HCT116 (cell line): ENCODE results near the gene LHX1. TPM values are rescaled to one million over a fixed set of nuclear protein-coding genes. Genes with fewer than 3 reads are reported as not detected.

ENCODE experiments used
- ATAC-seq: fragments of 200-7000 bp; cut with Tn5 transposase; 2 replicates; pipeline ENCODE4 v1.9.1; 2020; ENCODE audit warnings: mild to moderate bottlenecking, moderate library complexity
- BruUV-seq: library from RNA; stranded (reverse); fragments of 400-500 nt; replicated peaks from 2 replicates; lab custom pipeline; 2021; lab: Mats Ljungman, UMichigan
- CTCF ChIA-PET: fragments of 300-600 bp; sonication (Branson Sonifier 250); formaldehyde crosslinking; loops from one replicate; lab custom pipeline; 2021; ENCODE audit warnings: antibody characterized with exemption; lab: Charles Lee
- POLR2A ChIA-PET: fragments of 300-600, 350-600 bp; sonication (Branson Sonifier 250); formaldehyde crosslinking; loops from one replicate; lab custom pipeline; 2021; ENCODE audit warnings: antibody characterized with exemption; lab: Charles Lee
- RAD21 ChIA-PET, 2 experiments: fragments of 300-600 bp; sonication (Branson Sonifier 250); formaldehyde crosslinking; loops; one replicate each; lab custom pipeline; 2023; ENCODE audit warnings: low total read pairs in 2 of 2; ENCODE audit not compliant: uncharacterized antibody in 2 of 2, unreplicated experiment in 2 of 2, low non-redundant PET in 1 of 2; lab: Charles Lee
- DNase-seq: peaks from one replicate; pipeline ENCODE4 v3.0.0-alpha.2; 2010; ENCODE audit warnings: low read depth, low spot score
- H2AFZ ChIP-seq: fragments of 200-600 bp; shearing (Covaris generic), sonication (generic); 2 replicates; pipeline ENCODE4 v1.6.1; 2017; ENCODE audit warnings: low read depth, mixed run types, mixed read lengths, antibody characterized with exemption, low read length; ENCODE audit not compliant: poor library complexity, severe bottlenecking
- H3K27ac ChIP-seq: 2 replicates; pipeline ENCODE4 v1.5.1; 2012; ENCODE audit warnings: low read depth, low read length
- H3K27me3 ChIP-seq: fragments of 200-600 bp; sonication (generic); 2 replicates; pipeline ENCODE4 v1.6.1; 2016; ENCODE audit warnings: mixed run types, low read length, mixed read lengths; ENCODE audit not compliant: insufficient read depth
- H3K36me3 ChIP-seq, 2 experiments: fragments of 200-500 bp in 1 of 2; fragments of 200-600 bp in 1 of 2; sonication (Bioruptor generic) in 1 of 2; sonication (generic) in 1 of 2; 2 replicates each; pipeline versions ENCODE4 v1.5.1 to v1.6.1; 2014 to 2016; ENCODE audit warnings: low read length in 2 of 2, inconsistent platforms in 1 of 2, mixed read lengths in 1 of 2, mixed run types in 1 of 2; ENCODE audit not compliant: insufficient read depth in 2 of 2, control insufficient read depth in 1 of 2
- H3K4me1 ChIP-seq, 2 experiments: fragments of 200-600 bp in 1 of 2; sonication (generic) in 1 of 2; 2 replicates each; pipeline versions ENCODE4 v1.5.1 to v1.6.1; 2012 to 2017; ENCODE audit warnings: low read length in 2 of 2, inconsistent platforms in 1 of 2, mild to moderate bottlenecking in 1 of 2, mixed read lengths in 1 of 2, mixed run types in 1 of 2, moderate library complexity in 1 of 2; ENCODE audit not compliant: insufficient read depth in 2 of 2, control insufficient read depth in 1 of 2
- H3K4me2 ChIP-seq: fragments of 200-600 bp; sonication (generic); 2 replicates; pipeline ENCODE4 v1.6.1; 2017; ENCODE audit warnings: mixed run types, low read length, mixed read lengths
- H3K4me3 ChIP-seq, 2 experiments: fragments of 200-600 bp in 1 of 2; sonication (generic) in 1 of 2; replicated peaks in 1 of 2; 2 replicates each; pipeline ENCODE4 v1.5.1; 2011 to 2016; ENCODE audit warnings: low read length in 2 of 2, control low read depth in 1 of 2, low read depth in 1 of 2, mild to moderate bottlenecking in 1 of 2, mixed read lengths in 1 of 2, mixed run types in 1 of 2
- H3K79me2 ChIP-seq: fragments of 200-600 bp; sonication (generic); 2 replicates; pipeline ENCODE4 v1.6.1; 2017; ENCODE audit warnings: mild to moderate bottlenecking, mixed run types, low read length, moderate library complexity, mixed read lengths; ENCODE audit not compliant: insufficient read depth
- H3K9ac ChIP-seq: fragments of 200-600 bp; sonication (generic); 2 replicates; pipeline ENCODE4 v1.6.1; 2016; ENCODE audit warnings: low read length, mixed read lengths
- H3K9me2 ChIP-seq: fragments of 200-600 bp; sonication (generic), shearing (Covaris generic); 2 replicates; pipeline ENCODE4 v1.6.1; 2017; ENCODE audit warnings: mixed run types, mild to moderate bottlenecking, moderate library complexity; ENCODE audit not compliant: insufficient read depth
- H3K9me3 ChIP-seq, 2 experiments: fragments of 200-500 bp in 1 of 2; fragments of 200-600 bp in 1 of 2; sonication (Bioruptor generic) in 1 of 2; sonication (generic) in 1 of 2; 2 replicates each; pipeline ENCODE4 v1.6.1; 2014 to 2017; ENCODE audit warnings: low read length in 2 of 2, mixed read lengths in 2 of 2, inconsistent platforms in 1 of 2, low read depth in 1 of 2, mild to moderate bottlenecking in 1 of 2, mixed run types in 1 of 2, moderate library complexity in 1 of 2; ENCODE audit not compliant: control insufficient read depth in 1 of 2, insufficient read depth in 1 of 2
- H4K20me1 ChIP-seq: fragments of 200-600 bp; sonication (generic), shearing (Covaris generic); 2 replicates; pipeline ENCODE4 v1.6.1; 2017; ENCODE audit warnings: mixed run types, mild to moderate bottlenecking, moderate library complexity; ENCODE audit not compliant: insufficient read depth
- ATF3 ChIP-seq: IDR thresholded peaks from 2 replicates; pipeline ENCODE4 v1.6.1; 2012
- CBX3 ChIP-seq: IDR thresholded peaks from 2 replicates; pipeline ENCODE4 v1.6.1; 2012; ENCODE audit warnings: low read depth
- CEBPB ChIP-seq: IDR thresholded peaks from 2 replicates; pipeline ENCODE4 v1.6.1; 2012; ENCODE audit warnings: low read depth
- EGR1 ChIP-seq: IDR thresholded peaks from 2 replicates; pipeline ENCODE4 v1.6.1; 2012; ENCODE audit warnings: low read depth
- ELF1 ChIP-seq: IDR thresholded peaks from 2 replicates; pipeline ENCODE4 v1.6.1; 2012; ENCODE audit warnings: low read depth, borderline replicate concordance
- EZH2 ChIP-seq: fragments of 200-600 bp; sonication (generic); IDR thresholded peaks from 2 replicates; pipeline ENCODE4 v1.6.1; 2017; ENCODE audit warnings: antibody characterized with exemption, mixed run types
- EZH2phosphoT487 ChIP-seq: fragments of 200-600 bp; IDR thresholded peaks from 2 replicates; pipeline ENCODE4 v1.6.1; 2018; ENCODE audit warnings: antibody characterized with exemption, borderline replicate concordance
- FOSL1 ChIP-seq: IDR thresholded peaks from 2 replicates; pipeline ENCODE4 v1.6.1; 2012; ENCODE audit warnings: low read depth
- POLR2A ChIP-seq: IDR thresholded peaks from 2 replicates; pipeline ENCODE4 v1.7.0; 2011; ENCODE audit warnings: borderline replicate concordance; ENCODE audit not compliant: insufficient read depth, insufficient read length; ENCODE audit errors: extremely low read depth
- RAD21 ChIP-seq: IDR thresholded peaks from 2 replicates; pipeline ENCODE4 v1.6.1; 2012; ENCODE audit warnings: low read depth, mild to moderate bottlenecking
- REST ChIP-seq: IDR thresholded peaks from 2 replicates; pipeline ENCODE4 v1.6.1; 2012; ENCODE audit warnings: low read depth
- SIN3A ChIP-seq: IDR thresholded peaks from 2 replicates; pipeline ENCODE4 v1.6.1; 2012; ENCODE audit warnings: low read depth
- SP1 ChIP-seq: IDR thresholded peaks from 2 replicates; pipeline ENCODE4 v1.6.1; 2012; ENCODE audit warnings: low read depth
- TCF7L2 ChIP-seq: IDR thresholded peaks from 2 replicates; pipeline ENCODE4 v1.7.0; 2011; ENCODE audit warnings: borderline replicate concordance, inconsistent platforms; ENCODE audit not compliant: insufficient read depth, insufficient read length; ENCODE audit errors: extremely low read depth
- YY1 ChIP-seq: IDR thresholded peaks from 2 replicates; pipeline ENCODE4 v1.6.1; 2011; ENCODE audit warnings: low read length, low read depth, moderate library complexity, mild to moderate bottlenecking; ENCODE audit not compliant: insufficient replicate concordance; ENCODE audit errors: extremely low read depth
- ZNF274 ChIP-seq: fragments of 200-500 bp; sonication (Bioruptor generic); IDR thresholded peaks from 2 replicates; pipeline ENCODE4 v1.6.1; 2014; ENCODE audit warnings: mild to moderate bottlenecking, low read depth, low read length, inconsistent platforms
- intact Hi-C: fragments of 100-400 bp; cut with micrococcal nuclease; formaldehyde crosslinking; loops from 2 replicates; pipeline ENCODE4 v1.10.0; 2022
- total RNA-seq: library from RNA; stranded (reverse); gene quantifications from one replicate; pipeline ENCODE4 v1.2.1, GENCODE V29; 2021; ENCODE audit not compliant: unreplicated experiment
- TF ChIP-seq, protein P1 (sequence below), 3 experiments: fragments of 200-600 bp in 1 of 3; sonication (generic) in 1 of 3; IDR thresholded peaks in 2 of 3; conservative IDR thresholded peaks in 1 of 3; 2 replicates each; pipeline ENCODE4 v1.5.1; 2012 to 2017; ENCODE audit warnings: low read depth in 2 of 3, low read length in 2 of 3, antibody characterized with exemption in 1 of 3, borderline replicate concordance in 1 of 3, control low read depth in 1 of 3, mild to moderate bottlenecking in 1 of 3, mixed read lengths in 1 of 3, mixed run types in 1 of 3, moderate library complexity in 1 of 3; ENCODE audit not compliant: insufficient read depth in 1 of 3
- TF ChIP-seq, protein P2 (sequence below): IDR thresholded peaks from 2 replicates; pipeline ENCODE4 v1.6.1; 2011; ENCODE audit warnings: mild to moderate bottlenecking, low read length, moderate library complexity; ENCODE audit not compliant: insufficient replicate concordance; ENCODE audit errors: extremely low read depth

Gene LHX1
- total RNA-seq, 1 experiment from 2014 or later = 0.44 TPM

DNA sequence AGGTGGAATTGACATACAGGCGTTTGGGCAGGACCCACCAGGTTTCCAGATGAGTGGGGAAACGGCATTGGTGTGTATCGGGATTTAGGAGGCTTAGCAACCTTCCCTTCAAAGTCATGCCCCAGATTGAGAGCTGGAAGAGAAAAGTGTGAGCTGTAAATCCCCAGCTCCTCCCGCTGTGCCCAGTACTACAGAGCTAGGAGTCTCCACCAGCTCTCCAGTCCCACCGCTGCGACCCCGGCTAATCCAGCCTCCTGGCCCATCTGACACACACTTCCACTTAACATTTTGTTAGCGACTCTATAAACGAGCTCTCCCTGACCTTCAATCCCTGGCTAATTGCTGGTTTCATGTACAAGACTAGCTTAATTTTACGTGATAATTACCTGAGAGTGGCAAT is 29.9 kb upstream of the LHX1 start:
- Histone ChIP-seq H3K9me2 (no peaks in the 10 kb centered on the region), H2AFZ (no peak overlapping the region), H3K4me1 (0 out of 4 replicates have a peak, but pooled peaks cover 0 to 2% of the 10 kb centered on the region in 2 experiments), H3K4me2 (no peak overlapping the region), H3K27ac (no peak overlapping the region)
- no peak for ATAC-seq
- ChIA-PET CTCF (no interaction called here), POLR2A (interaction anchor here (1.4 kb wide), 1 partner anchor 14 kb away, joined by 4 read pairs; no protein-coding TSS in a partner anchor)
- no TSS peak for BruUV-seq
- TF ChIP-seq ZNF274 (no peak), SP1 (no peak), TCF7L2 (no peak), FOSL1 (no peak), RAD21 (no peak), CBX3 (no peak), EZH2 (no peak), ATF3 (no peak), YY1 (no peak), EZH2phosphoT487 (no peak), CEBPB (no peak), EGR1 (no peak), POLR2A (no peak), SIN3A (no peak), ELF1 (no peak), REST (no peak)
- TF ChIP-seq, protein P1, sequence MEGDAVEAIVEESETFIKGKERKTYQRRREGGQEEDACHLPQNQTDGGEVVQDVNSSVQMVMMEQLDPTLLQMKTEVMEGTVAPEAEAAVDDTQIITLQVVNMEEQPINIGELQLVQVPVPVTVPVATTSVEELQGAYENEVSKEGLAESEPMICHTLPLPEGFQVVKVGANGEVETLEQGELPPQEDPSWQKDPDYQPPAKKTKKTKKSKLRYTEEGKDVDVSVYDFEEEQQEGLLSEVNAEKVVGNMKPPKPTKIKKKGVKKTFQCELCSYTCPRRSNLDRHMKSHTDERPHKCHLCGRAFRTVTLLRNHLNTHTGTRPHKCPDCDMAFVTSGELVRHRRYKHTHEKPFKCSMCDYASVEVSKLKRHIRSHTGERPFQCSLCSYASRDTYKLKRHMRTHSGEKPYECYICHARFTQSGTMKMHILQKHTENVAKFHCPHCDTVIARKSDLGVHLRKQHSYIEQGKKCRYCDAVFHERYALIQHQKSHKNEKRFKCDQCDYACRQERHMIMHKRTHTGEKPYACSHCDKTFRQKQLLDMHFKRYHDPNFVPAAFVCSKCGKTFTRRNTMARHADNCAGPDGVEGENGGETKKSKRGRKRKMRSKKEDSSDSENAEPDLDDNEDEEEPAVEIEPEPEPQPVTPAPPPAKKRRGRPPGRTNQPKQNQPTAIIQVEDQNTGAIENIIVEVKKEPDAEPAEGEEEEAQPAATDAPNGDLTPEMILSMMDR (IDR thresholded peaks at IDR 0.05 in 2 of 3, conservative IDR thresholded peaks at IDR 0.05 in 1 of 3; ENCODE audit: borderline replicate concordance in 1 of 3, insufficient read depth in 1 of 3, low read depth in 2 of 3, low read length in 2 of 3) = no peak
- TF ChIP-seq, protein P2, sequence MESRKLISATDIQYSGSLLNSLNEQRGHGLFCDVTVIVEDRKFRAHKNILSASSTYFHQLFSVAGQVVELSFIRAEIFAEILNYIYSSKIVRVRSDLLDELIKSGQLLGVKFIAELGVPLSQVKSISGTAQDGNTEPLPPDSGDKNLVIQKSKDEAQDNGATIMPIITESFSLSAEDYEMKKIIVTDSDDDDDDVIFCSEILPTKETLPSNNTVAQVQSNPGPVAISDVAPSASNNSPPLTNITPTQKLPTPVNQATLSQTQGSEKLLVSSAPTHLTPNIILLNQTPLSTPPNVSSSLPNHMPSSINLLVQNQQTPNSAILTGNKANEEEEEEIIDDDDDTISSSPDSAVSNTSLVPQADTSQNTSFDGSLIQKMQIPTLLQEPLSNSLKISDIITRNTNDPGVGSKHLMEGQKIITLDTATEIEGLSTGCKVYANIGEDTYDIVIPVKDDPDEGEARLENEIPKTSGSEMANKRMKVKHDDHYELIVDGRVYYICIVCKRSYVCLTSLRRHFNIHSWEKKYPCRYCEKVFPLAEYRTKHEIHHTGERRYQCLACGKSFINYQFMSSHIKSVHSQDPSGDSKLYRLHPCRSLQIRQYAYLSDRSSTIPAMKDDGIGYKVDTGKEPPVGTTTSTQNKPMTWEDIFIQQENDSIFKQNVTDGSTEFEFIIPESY = no peak
- TF ChIP-seq, all 23 proteins: peak for 0
- Histone ChIP-seq H3K36me3 (no peaks in the 10 kb centered on the region), H4K20me1 (no peaks in the 10 kb centered on the region), H3K27me3 (no peaks in the 10 kb centered on the region), H3K79me2 (no peaks in the 10 kb centered on the region), H3K9me3 (no peaks in the 10 kb centered on the region), H3K9ac (no peak overlapping the region), H3K4me3 (no peak overlapping the region)
- intact Hi-C loops = no loop called here
- RAD21 ChIA-PET = no interaction called here
- no peak for DNase-seq
